Nephron (organoid): ENCODE measurements around the gene CLDND1.

Source experiments
- H3K27ac Mint-ChIP-seq, 3 experiments: 2 replicates each; pipeline ENCODE4 v1.8.0; 2020; ENCODE audit warnings: mixed read lengths in 3 of 3, mild to moderate bottlenecking in 2 of 3, moderate library complexity in 1 of 3
- H3K27me3 Mint-ChIP-seq: 2 replicates; pipeline ENCODE4 v1.8.0; 2021; ENCODE audit warnings: low read depth, mild to moderate bottlenecking, moderate library complexity, mixed read lengths
- H3K36me3 Mint-ChIP-seq: 2 replicates; pipeline ENCODE4 v1.8.0; 2020; ENCODE audit warnings: low read depth, mixed read lengths
- H3K4me1 Mint-ChIP-seq: 2 replicates; pipeline ENCODE4 v1.8.0; 2020; ENCODE audit warnings: mixed read lengths
- H3K4me3 Mint-ChIP-seq, 3 experiments: 2 replicates each; pipeline ENCODE4 v1.8.0; 2020; ENCODE audit warnings: mild to moderate bottlenecking in 3 of 3, mixed read lengths in 3 of 3, moderate library complexity in 2 of 3
- H3K9me3 Mint-ChIP-seq: 2 replicates; pipeline ENCODE4 v1.8.0; 2020; ENCODE audit warnings: mixed read lengths
- CTCF ChIP-seq, 3 experiments: fragments of 200-600 bp; sonication (generic); IDR thresholded peaks; one replicate each; pipeline ENCODE4 v1.5.0; 2021; ENCODE audit warnings: antibody characterized with exemption in 3 of 3; ENCODE audit not compliant: unreplicated experiment in 3 of 3

CLDND1 gene

GRCh38 chr3:98529856-98530459, 7.3 kb upstream of the CLDND1 start:
- H3K27ac Mint-ChIP-seq = no peak overlapping the region
- H3K36me3 Mint-ChIP-seq = no peaks in the 10 kb centered on the region
- H3K9me3 Mint-ChIP-seq = no peaks in the 10 kb centered on the region
- H3K27me3 Mint-ChIP-seq = no peaks in the 10 kb centered on the region
- no peak overlapping the region for H3K4me3 Mint-ChIP-seq
- no peaks in the 10 kb centered on the region for H3K4me1 Mint-ChIP-seq
- TF ChIP-seq CTCF (IDR thresholded peaks at IDR 0.05; ENCODE audit: unreplicated experiment in 3 of 3) = no peak

- TF ChIP-seq CTCF (IDR thresholded peaks at IDR 0.05; ENCODE audit: unreplicated experiment in 3 of 3) = no peak
- Mint-ChIP-seq H3K4me1 (no peaks in the 10 kb centered on the region), H3K4me3 (no peak overlapping the region), H3K27ac (no peak overlapping the region), H3K9me3 (no peaks in the 10 kb centered on the region), H3K36me3 (no peaks in the 10 kb centered on the region), H3K27me3 (no peaks in the 10 kb centered on the region)
These were observed 6.0 kb upstream of the CLDND1 start for GRCh38 chr3:98528474-98529346.

GRCh38 chr3:98525494-98525893, 2.8 kb upstream of the CLDND1 start:
- Mint-ChIP-seq H3K36me3 (peaks cover 11% of the 10 kb centered on the region), H3K4me1 (peaks cover 21% of the 10 kb centered on the region), H3K9me3 (no peaks in the 10 kb centered on the region), H3K27me3 (no peaks in the 10 kb centered on the region), H3K4me3 (no peak overlapping the region), H3K27ac (no peak overlapping the region)
- TF ChIP-seq CTCF (IDR thresholded peaks at IDR 0.05; ENCODE audit: unreplicated experiment in 3 of 3) = no peak

- Mint-ChIP-seq H3K4me3 (peak overlapping the region; percentile 85 to 91 (median 90)), H3K9me3 (no peaks in the 10 kb centered on the region), H3K36me3 (peaks cover 36% of the 10 kb centered on the region), H3K27ac (peak overlapping the region; percentile 65 to 85 (median 84)), H3K27me3 (no peaks in the 10 kb centered on the region), H3K4me1 (peaks cover 21% of the 10 kb centered on the region)
- no peak for TF ChIP-seq CTCF (IDR thresholded peaks at IDR 0.05; ENCODE audit: unreplicated experiment in 3 of 3)
These were observed 682 bp downstream of the CLDND1 start for GRCh38 chr3:98521897-98522543.

- H3K27me3 Mint-ChIP-seq = no peaks in the 10 kb centered on the region
- no peak for TF ChIP-seq CTCF (IDR thresholded peaks at IDR 0.05; ENCODE audit: unreplicated experiment in 3 of 3)
- H3K27ac Mint-ChIP-seq = no peak overlapping the region
- peaks cover 21% of the 10 kb centered on the region for H3K4me1 Mint-ChIP-seq
- no peaks in the 10 kb centered on the region for H3K9me3 Mint-ChIP-seq
- peaks cover 52% of the 10 kb centered on the region for H3K36me3 Mint-ChIP-seq
- peak overlapping the region in 1 of 3 experiments; percentile 51 for H3K4me3 Mint-ChIP-seq
These were observed 3.4 kb downstream of the CLDND1 start for GRCh38 chr3:98519351-98519750.
